Measurements from ENCODE around the gene NNAT.

DNA sequence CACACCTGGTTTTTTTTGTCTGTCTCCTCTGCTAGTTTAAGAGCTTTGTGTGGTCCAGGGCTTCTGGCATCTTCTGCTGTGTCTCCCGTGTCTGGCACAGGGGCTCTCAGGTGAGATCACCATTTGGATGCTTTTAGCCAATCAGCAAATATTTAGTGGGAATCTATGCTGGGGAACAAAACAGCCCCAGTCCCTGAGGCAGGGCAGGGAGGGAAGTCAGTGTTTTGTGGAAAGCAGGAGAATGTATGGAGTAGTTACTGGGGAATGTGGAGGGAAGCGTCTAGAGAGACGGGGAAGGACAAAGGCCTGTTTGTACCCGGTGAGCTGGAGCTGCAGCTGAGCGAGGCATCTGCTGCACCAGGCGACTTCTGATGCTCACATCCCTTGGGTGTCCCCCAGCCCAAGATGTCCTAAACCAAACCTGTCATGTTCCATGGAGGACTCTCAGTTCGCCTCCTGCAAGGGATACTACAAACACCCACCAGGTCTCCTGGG is 49.3 kb upstream of the NNAT start:
- TF ChIP-seq, protein P1, sequence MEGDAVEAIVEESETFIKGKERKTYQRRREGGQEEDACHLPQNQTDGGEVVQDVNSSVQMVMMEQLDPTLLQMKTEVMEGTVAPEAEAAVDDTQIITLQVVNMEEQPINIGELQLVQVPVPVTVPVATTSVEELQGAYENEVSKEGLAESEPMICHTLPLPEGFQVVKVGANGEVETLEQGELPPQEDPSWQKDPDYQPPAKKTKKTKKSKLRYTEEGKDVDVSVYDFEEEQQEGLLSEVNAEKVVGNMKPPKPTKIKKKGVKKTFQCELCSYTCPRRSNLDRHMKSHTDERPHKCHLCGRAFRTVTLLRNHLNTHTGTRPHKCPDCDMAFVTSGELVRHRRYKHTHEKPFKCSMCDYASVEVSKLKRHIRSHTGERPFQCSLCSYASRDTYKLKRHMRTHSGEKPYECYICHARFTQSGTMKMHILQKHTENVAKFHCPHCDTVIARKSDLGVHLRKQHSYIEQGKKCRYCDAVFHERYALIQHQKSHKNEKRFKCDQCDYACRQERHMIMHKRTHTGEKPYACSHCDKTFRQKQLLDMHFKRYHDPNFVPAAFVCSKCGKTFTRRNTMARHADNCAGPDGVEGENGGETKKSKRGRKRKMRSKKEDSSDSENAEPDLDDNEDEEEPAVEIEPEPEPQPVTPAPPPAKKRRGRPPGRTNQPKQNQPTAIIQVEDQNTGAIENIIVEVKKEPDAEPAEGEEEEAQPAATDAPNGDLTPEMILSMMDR (IDR thresholded peaks at IDR 0.05; ENCODE audit: borderline replicate concordance, extremely low read depth, low read length, poor library complexity, severe bottlenecking) = no peak
- TF ChIP-seq EZH2 (IDR thresholded peaks at IDR 0.05; ENCODE audit: borderline replicate concordance, low read depth, low read length, severe bottlenecking) = no peak
